Panc1 (cell line): Measurements from ENCODE around the gene PDE3B. TPM values are rescaled to one million over a fixed set of nuclear protein-coding genes. Genes with fewer than 3 reads are reported as not detected.

Source experiments
- ATAC-seq: fragments of 200-7000 bp; cut with Tn5 transposase; 2 replicates; pipeline ENCODE4 v1.9.1; 2020; ENCODE audit warnings: mild to moderate bottlenecking, moderate library complexity
- BruUV-seq: library from RNA; stranded (reverse); fragments of 400-500 nt; replicated peaks from 2 replicates; lab custom pipeline; 2021; lab: Mats Ljungman, UMichigan
- CTCF ChIA-PET: fragments of 300-600 bp; sonication (Branson Sonifier 250); formaldehyde crosslinking; loops from one replicate; lab custom pipeline; 2022; ENCODE audit warnings: antibody characterized with exemption; lab: Charles Lee
- POLR2A ChIA-PET: fragments of 300-600 bp; sonication (Branson Sonifier 250); formaldehyde crosslinking; loops from one replicate; lab custom pipeline; 2022; ENCODE audit warnings: antibody characterized with exemption; lab: Charles Lee
- DNase-seq: peaks from one replicate; pipeline ENCODE4 v3.0.0-alpha.2; 2010; ENCODE audit warnings: low read depth, low spot score
- H3K27ac ChIP-seq: 2 replicates; pipeline ENCODE4 v1.5.1; 2011; ENCODE audit warnings: mild to moderate bottlenecking, low read length, inconsistent platforms
- H3K27me3 ChIP-seq: fragments of 200-500 bp; sonication (Bioruptor generic); 2 replicates; pipeline ENCODE4 v1.6.0; 2014; ENCODE audit warnings: low read length, inconsistent platforms; ENCODE audit not compliant: control insufficient read depth, insufficient read depth
- H3K36me3 ChIP-seq: fragments of 200-500 bp; sonication (Bioruptor generic); 2 replicates; pipeline ENCODE4 v1.5.1; 2014; ENCODE audit warnings: inconsistent platforms, mild to moderate bottlenecking, low read length, moderate library complexity; ENCODE audit not compliant: control insufficient read depth, insufficient read depth
- H3K4me1 ChIP-seq: 2 replicates; pipeline ENCODE4 v1.5.1; 2011; ENCODE audit warnings: inconsistent platforms, mild to moderate bottlenecking, low read length, moderate library complexity; ENCODE audit not compliant: control insufficient read depth, insufficient read depth
- H3K4me3 ChIP-seq, 2 experiments: 2 replicates each; pipeline ENCODE4 v1.5.1; 2011 to 2012; ENCODE audit warnings: low read depth in 2 of 2, low read length in 2 of 2, mild to moderate bottlenecking in 2 of 2, inconsistent platforms in 1 of 2, moderate library complexity in 1 of 2
- H3K9me3 ChIP-seq: fragments of 200-500 bp; sonication (Bioruptor generic); 2 replicates; pipeline ENCODE4 v1.5.1; 2014; ENCODE audit warnings: low read depth, mild to moderate bottlenecking, inconsistent platforms, low read length, moderate library complexity; ENCODE audit not compliant: control insufficient read depth, insufficient read depth
- CTCF ChIP-seq: fragments of 450-650 bp; IDR thresholded peaks from 2 replicates; pipeline ENCODE4 v1.5.1; 2017; ENCODE audit warnings: mild to moderate bottlenecking
- POLR2AphosphoS5 ChIP-seq: IDR thresholded peaks from 2 replicates; pipeline ENCODE4 v1.6.1; 2012; ENCODE audit warnings: mild to moderate bottlenecking, low read depth, low read length, moderate library complexity
- REST ChIP-seq, 2 experiments: IDR thresholded peaks; 2 replicates each; pipeline ENCODE4 v1.6.1; 2011 to 2012; ENCODE audit warnings: low read depth in 2 of 2, control low read depth in 1 of 2, low read length in 1 of 2, mild to moderate bottlenecking in 1 of 2, moderate library complexity in 1 of 2; ENCODE audit not compliant: insufficient read depth in 1 of 2
- SIN3A ChIP-seq: IDR thresholded peaks from 2 replicates; pipeline ENCODE4 v1.6.1; 2012; ENCODE audit warnings: low read depth, mild to moderate bottlenecking, low read length, moderate library complexity, borderline replicate concordance; ENCODE audit not compliant: insufficient read depth
- TCF7L2 ChIP-seq: IDR thresholded peaks from 2 replicates; pipeline ENCODE4 v1.6.1; 2011; ENCODE audit warnings: mild to moderate bottlenecking, low read depth, low read length, inconsistent platforms
- in situ Hi-C: cut with HindIII; loops from 2 replicates; pipeline ENCODE4 v1.10.0; 2016; ENCODE audit warnings: low sequenced_read_pairs, low pct_unique_long_range_greater_than_20kb
- intact Hi-C: fragments of 100-400 bp; cut with micrococcal nuclease; formaldehyde crosslinking; loops from one replicate; pipeline ENCODE4 v1.10.0; 2022; ENCODE audit not compliant: unreplicated experiment
- total RNA-seq: library from RNA; stranded (reverse); gene quantifications from one replicate; pipeline ENCODE4 v1.2.1, GENCODE V29; 2021; ENCODE audit not compliant: unreplicated experiment

Gene PDE3B
- total RNA-seq, 1 experiment from 2014 or later = 33.0 TPM

- ChIA-PET POLR2A (no interaction called here), CTCF (no interaction called here)
- Histone ChIP-seq H3K36me3 (no peaks in the 10 kb centered on the region), H3K27ac (no peak overlapping the region), H3K4me1 (peaks cover 10% of the 10 kb centered on the region; the same call in 1 of the 2 replicates), H3K9me3 (no peaks in the 10 kb centered on the region), H3K4me3 (no peak overlapping the region), H3K27me3 (no peaks in the 10 kb centered on the region)
- no peak for TF ChIP-seq POLR2AphosphoS5
- no peak for TF ChIP-seq SIN3A
- no peak for TF ChIP-seq TCF7L2
- no peak for TF ChIP-seq REST (IDR thresholded peaks at IDR 0.05; ENCODE audit: insufficient read depth in 1 of 2, low read depth in 2 of 2, low read length in 1 of 2)
- TF ChIP-seq CTCF = no peak
- in situ Hi-C loops (no loop called here), intact Hi-C loops (no loop called here)
- ATAC-seq (no peak), DNase-seq (no peak)
- no TSS peak for BruUV-seq
Observed at GRCh38 chr11:14650064-14650463, 6.5 kb downstream of the PDE3B start.

- intact Hi-C loops = no loop called here
- CTCF ChIA-PET = interaction anchor here (0.6 kb wide), 1 partner anchor 61 kb away, joined by 11 read pairs; no protein-coding TSS in a partner anchor
- no peak for TF ChIP-seq SIN3A
- H3K4me3 ChIP-seq = no peak overlapping the region
- H3K36me3 ChIP-seq = no peaks in the 10 kb centered on the region
- in situ Hi-C loops = no loop called here
- no peak overlapping the region for H3K27ac ChIP-seq
- POLR2A ChIA-PET = no interaction called here
- peaks cover 5% of the 10 kb centered on the region; the same call in 1 of the 2 replicates for H3K4me1 ChIP-seq
- no TSS peak for BruUV-seq
- no peaks in the 10 kb centered on the region for H3K9me3 ChIP-seq
- ATAC-seq = no peak
- H3K27me3 ChIP-seq = no peaks in the 10 kb centered on the region
- no peak for DNase-seq
Observed at GRCh38 chr11:14653090-14653489, 9.5 kb downstream of the PDE3B start.

- Histone ChIP-seq H3K36me3 (no peaks in the 10 kb centered on the region; the same call in 1 of the 2 replicates), H3K27me3 (no peaks in the 10 kb centered on the region), H3K4me3 (no peak overlapping the region), H3K27ac (no peak overlapping the region), H3K9me3 (no peaks in the 10 kb centered on the region; the same call in 1 of the 2 replicates), H3K4me1 (0 out of 2 replicates have a peak, but pooled peaks cover 2% of the 10 kb centered on the region)
- TF ChIP-seq POLR2AphosphoS5 (no peak), CTCF (no peak)
- no peak for DNase-seq
- POLR2A ChIA-PET = no interaction called here
- no peak for ATAC-seq
- intact Hi-C loops (no loop called here), in situ Hi-C loops (no loop called here)
- CTCF ChIA-PET = no interaction called here
- BruUV-seq = no TSS peak
Observed at GRCh38 chr11:14655435-14655834, 11.8 kb downstream of the PDE3B start.
